Measurements from ENCODE around the gene LRRC31. TPM values are rescaled to one million over a fixed set of nuclear protein-coding genes. Genes with fewer than 3 reads are reported as not detected.

The LRRC31 gene
- total RNA-seq, 2 donors from 2014 or later = not detected

DNA sequence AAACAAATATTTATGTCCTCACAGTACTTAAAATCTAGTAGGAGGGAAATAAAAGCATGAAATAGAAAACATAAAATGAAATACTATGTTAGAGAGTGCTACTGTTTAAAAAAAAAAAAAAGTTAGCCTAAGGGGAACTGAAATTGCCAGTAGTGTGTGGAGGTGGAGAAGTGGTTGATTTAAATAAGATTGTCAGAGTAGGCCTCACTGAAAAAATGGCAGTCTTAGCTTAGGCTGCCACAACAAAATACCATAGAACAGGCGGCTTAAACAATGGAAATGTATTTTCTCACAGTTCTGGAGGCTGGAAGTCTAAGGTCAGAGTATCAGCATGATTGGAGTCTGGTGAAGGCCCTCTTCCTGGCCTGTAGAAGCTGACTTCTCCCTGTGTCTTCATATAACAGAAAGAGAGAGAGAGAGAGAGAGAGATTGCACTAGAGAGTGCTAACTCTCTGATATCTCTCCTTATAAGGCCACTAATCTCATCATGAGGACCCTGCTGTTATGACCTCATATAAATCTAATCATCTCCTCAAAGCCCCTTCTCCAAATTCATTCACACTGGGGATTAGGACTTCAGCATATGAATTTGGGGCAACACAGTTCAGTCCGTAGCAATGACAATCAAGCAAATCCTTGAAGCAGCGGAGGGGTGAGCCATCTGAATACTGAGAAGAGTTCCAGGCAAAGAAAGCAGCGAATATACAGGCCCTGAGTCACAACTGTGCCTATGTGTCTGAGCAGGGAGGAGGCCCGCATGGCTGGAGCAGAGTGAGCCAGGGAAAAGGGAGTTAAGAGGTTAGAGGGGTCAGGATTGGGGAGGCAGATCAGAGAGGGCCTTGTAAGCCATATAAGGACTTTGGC, 33.4 kb downstream of the LRRC31 start:
- H3K27ac Mint-ChIP-seq = no peak overlapping the region
- no peak for DNase-seq
- no peaks in the 10 kb centered on the region for H3K36me3 Mint-ChIP-seq (ENCODE audit: low read depth)
- Histone ChIP-seq H3K4me3 (ENCODE audit: low read length) (no peak overlapping the region), H3K36me3 (ENCODE audit: control insufficient read depth, insufficient read depth, low read length) (no peaks in the 10 kb centered on the region), H3K27me3 (ENCODE audit: control insufficient read depth, insufficient read depth, low read length, poor library complexity, severe bottlenecking) (no peaks in the 10 kb centered on the region), H3K9ac (ENCODE audit: extremely low read depth, low read length, poor library complexity, severe bottlenecking) (no peak overlapping the region), H3K27ac (ENCODE audit: low read depth, low read length) (no peak overlapping the region), H3K9me3 (ENCODE audit: control insufficient read depth, low read length) (no peaks in the 10 kb centered on the region), H3K4me1 (ENCODE audit: control insufficient read depth, insufficient read depth, low read length) (no peaks in the 10 kb centered on the region)
- no peak overlapping the region for H3K4me3 Mint-ChIP-seq
- WGBS, 2 experiments (ENCODE audit: insufficient coverage in 1 of 2, insufficient read length in 1 of 2) = 70 to 89% methylated on average over 4 to 5 of the region's 5 CpGs
- no peaks in the 10 kb centered on the region for H3K27me3 Mint-ChIP-seq (ENCODE audit: insufficient read depth)
- no peaks in the 10 kb centered on the region for H3K9me3 Mint-ChIP-seq
- TF ChIP-seq, protein P1, sequence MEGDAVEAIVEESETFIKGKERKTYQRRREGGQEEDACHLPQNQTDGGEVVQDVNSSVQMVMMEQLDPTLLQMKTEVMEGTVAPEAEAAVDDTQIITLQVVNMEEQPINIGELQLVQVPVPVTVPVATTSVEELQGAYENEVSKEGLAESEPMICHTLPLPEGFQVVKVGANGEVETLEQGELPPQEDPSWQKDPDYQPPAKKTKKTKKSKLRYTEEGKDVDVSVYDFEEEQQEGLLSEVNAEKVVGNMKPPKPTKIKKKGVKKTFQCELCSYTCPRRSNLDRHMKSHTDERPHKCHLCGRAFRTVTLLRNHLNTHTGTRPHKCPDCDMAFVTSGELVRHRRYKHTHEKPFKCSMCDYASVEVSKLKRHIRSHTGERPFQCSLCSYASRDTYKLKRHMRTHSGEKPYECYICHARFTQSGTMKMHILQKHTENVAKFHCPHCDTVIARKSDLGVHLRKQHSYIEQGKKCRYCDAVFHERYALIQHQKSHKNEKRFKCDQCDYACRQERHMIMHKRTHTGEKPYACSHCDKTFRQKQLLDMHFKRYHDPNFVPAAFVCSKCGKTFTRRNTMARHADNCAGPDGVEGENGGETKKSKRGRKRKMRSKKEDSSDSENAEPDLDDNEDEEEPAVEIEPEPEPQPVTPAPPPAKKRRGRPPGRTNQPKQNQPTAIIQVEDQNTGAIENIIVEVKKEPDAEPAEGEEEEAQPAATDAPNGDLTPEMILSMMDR (conservative IDR thresholded peaks at IDR 0.05) = no peak
- H3K4me1 Mint-ChIP-seq = no peaks in the 10 kb centered on the region

DNA sequence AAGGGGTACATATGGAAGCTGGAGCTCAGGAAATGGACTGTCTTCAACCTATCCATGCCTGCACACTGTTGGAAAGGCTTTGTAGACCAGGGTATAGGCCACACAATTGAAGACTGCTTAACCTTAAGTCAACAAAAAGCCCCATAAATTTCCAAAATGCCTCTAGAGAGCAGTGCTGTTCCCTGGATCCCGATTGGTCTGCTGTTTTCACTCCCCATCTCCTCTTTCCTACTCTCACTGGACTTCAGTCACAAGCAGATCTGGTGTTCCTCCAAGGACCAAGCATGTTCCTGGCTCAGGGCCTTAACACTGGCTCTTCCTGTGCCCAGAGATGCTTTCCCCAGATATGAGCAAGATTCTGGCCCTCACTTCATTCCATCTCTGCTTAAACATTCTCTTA, 34.2 kb downstream of the LRRC31 start:
- no peaks in the 10 kb centered on the region for H3K4me1 ChIP-seq (ENCODE audit: control insufficient read depth, insufficient read depth, low read length)
- H3K27me3 ChIP-seq (ENCODE audit: control insufficient read depth, insufficient read depth, low read length, poor library complexity, severe bottlenecking) = no peaks in the 10 kb centered on the region
- H3K27ac ChIP-seq (ENCODE audit: low read depth, low read length) = no peak overlapping the region
- Mint-ChIP-seq H3K9me3 (no peaks in the 10 kb centered on the region), H3K4me1 (no peaks in the 10 kb centered on the region), H3K27ac (no peak overlapping the region), H3K36me3 (ENCODE audit: low read depth) (no peaks in the 10 kb centered on the region), H3K4me3 (no peak overlapping the region), H3K27me3 (ENCODE audit: insufficient read depth) (no peaks in the 10 kb centered on the region)
- WGBS, 2 experiments (ENCODE audit: insufficient coverage in 1 of 2, insufficient read length in 1 of 2) = 89 to 91% methylated on average over 1 of the region's 1 CpG
- no peak overlapping the region for H3K4me3 ChIP-seq (ENCODE audit: low read length)
- TF ChIP-seq, protein P1 (conservative IDR thresholded peaks at IDR 0.05) = no peak
- no peaks in the 10 kb centered on the region for H3K9me3 ChIP-seq (ENCODE audit: control insufficient read depth, low read length)
- DNase-seq = no peak
- no peak overlapping the region for H3K9ac ChIP-seq (ENCODE audit: extremely low read depth, low read length, poor library complexity, severe bottlenecking)
- no peaks in the 10 kb centered on the region for H3K36me3 ChIP-seq (ENCODE audit: control insufficient read depth, insufficient read depth, low read length)

DNA sequence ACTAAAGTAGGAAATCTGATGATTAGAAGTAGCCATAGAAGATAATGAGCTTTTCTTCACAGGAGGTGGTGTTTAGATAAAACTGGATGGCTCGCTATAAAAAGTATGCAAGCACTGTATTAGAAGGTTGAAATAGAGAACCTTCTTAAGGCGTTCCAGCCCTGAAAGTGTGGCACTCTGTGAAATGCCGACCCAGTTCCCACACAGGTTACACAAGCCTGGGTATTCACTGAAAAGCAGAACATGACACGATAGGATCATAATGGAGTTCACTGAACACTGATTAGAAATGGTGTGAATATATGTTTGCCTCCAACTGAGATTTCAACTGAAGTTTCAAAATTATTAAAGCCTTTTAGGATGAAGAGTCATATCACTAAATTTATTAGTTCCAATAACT, 42.0 kb downstream of the LRRC31 start:
- WGBS, 2 experiments (ENCODE audit: insufficient coverage in 1 of 2, insufficient read length in 1 of 2) = 62 to 86% methylated on average over 2 to 4 of the region's 4 CpGs
- Mint-ChIP-seq H3K36me3 (ENCODE audit: low read depth) (no peaks in the 10 kb centered on the region), H3K27me3 (ENCODE audit: insufficient read depth) (no peaks in the 10 kb centered on the region), H3K4me3 (no peak overlapping the region), H3K9me3 (no peaks in the 10 kb centered on the region), H3K4me1 (no peaks in the 10 kb centered on the region), H3K27ac (no peak overlapping the region)
- no peak overlapping the region for H3K4me3 ChIP-seq (ENCODE audit: low read length)
- H3K27ac ChIP-seq (ENCODE audit: low read depth, low read length) = no peak overlapping the region
- H3K27me3 ChIP-seq (ENCODE audit: control insufficient read depth, insufficient read depth, low read length, poor library complexity, severe bottlenecking) = no peaks in the 10 kb centered on the region
- no peaks in the 10 kb centered on the region for H3K36me3 ChIP-seq (ENCODE audit: control insufficient read depth, insufficient read depth, low read length)
- no peaks in the 10 kb centered on the region for H3K9me3 ChIP-seq (ENCODE audit: control insufficient read depth, low read length)
- TF ChIP-seq, protein P1 (conservative IDR thresholded peaks at IDR 0.05) = no peak
- no peak for DNase-seq
- no peaks in the 10 kb centered on the region for H3K4me1 ChIP-seq (ENCODE audit: control insufficient read depth, insufficient read depth, low read length)
- H3K9ac ChIP-seq (ENCODE audit: extremely low read depth, low read length, poor library complexity, severe bottlenecking) = no peak overlapping the region

Measured in endodermal cell (in vitro differentiated cells).